ENCODE results near the gene TCF25.

Gene TCF25

GRCh38 chr16:89949121-89949742 is 75.8 kb downstream of the TCF25 start:
- FAIRE-seq: no peak

GRCh38 chr16:89949756-89950155 is 76.4 kb downstream of the TCF25 start:
- FAIRE-seq: no peak

- FAIRE-seq: no peak
These were observed 78.1 kb downstream of the TCF25 start for GRCh38 chr16:89951509-89951908.

- no peak for FAIRE-seq
These were observed 78.7 kb downstream of the TCF25 start for GRCh38 chr16:89952049-89952448.

GRCh38 chr16:89952551-89952950 is 79.2 kb downstream of the TCF25 start:
- FAIRE-seq: no peak

- FAIRE-seq: no peak
These were observed 80.4 kb downstream of the TCF25 start for GRCh38 chr16:89953671-89954406.

- FAIRE-seq: no peak
These were observed 81.1 kb downstream of the TCF25 start for GRCh38 chr16:89954462-89954861.

- no peak for FAIRE-seq
These were observed 81.8 kb downstream of the TCF25 start for GRCh38 chr16:89955001-89955685.

- FAIRE-seq: no peak
These were observed 83.3 kb downstream of the TCF25 start for GRCh38 chr16:89956505-89957215.

- FAIRE-seq: no peak
These were observed 83.9 kb downstream of the TCF25 start for GRCh38 chr16:89957216-89957785.

GRCh38 chr16:89958068-89958467 is 84.7 kb downstream of the TCF25 start:
- FAIRE-seq: no peak

GRCh38 chr16:89958596-89958995 is 85.2 kb downstream of the TCF25 start:
- FAIRE-seq: no peak

GRCh38 chr16:89960966-89961365 is 87.6 kb downstream of the TCF25 start:
- no peak for FAIRE-seq
